SJSA1 (cell line): ENCODE data around the gene COL4A2. TPM values are rescaled to one million over a fixed set of nuclear protein-coding genes. Genes with fewer than 3 reads are reported as not detected.

Source experiments
- DNase-seq, 2 experiments: peaks; one replicate each; pipeline ENCODE4 v3.0.0-alpha.2; 2015 to 2020; ENCODE audit warnings: low spot score in 2 of 2, low read depth in 1 of 2
- H3K27ac ChIP-seq: fragments of 250-450 bp; sonication (Bioruptor Pico); 2 replicates; pipeline ENCODE4 v1.5.1; 2020; ENCODE audit warnings: mild to moderate bottlenecking, moderate library complexity
- H3K27me3 ChIP-seq: fragments of 250-450 bp; sonication (Bioruptor Pico); replicated peaks from 2 replicates; pipeline ENCODE4 v1.5.1; 2020; ENCODE audit warnings: mild to moderate bottlenecking, moderate library complexity
- H3K36me3 ChIP-seq: fragments of 250-450 bp; sonication (Bioruptor Pico); 2 replicates; pipeline ENCODE4 v1.5.1; 2020; ENCODE audit warnings: mild to moderate bottlenecking
- H3K4me1 ChIP-seq: fragments of 250-450 bp; sonication (Bioruptor Pico); replicated peaks from 2 replicates; pipeline ENCODE4 v1.6.1; 2021; ENCODE audit warnings: mild to moderate bottlenecking
- H3K4me3 ChIP-seq: fragments of 250-450 bp; sonication (Bioruptor Pico); 2 replicates; pipeline ENCODE4 v1.5.1; 2020; ENCODE audit warnings: mild to moderate bottlenecking
- H3K9me3 ChIP-seq: fragments of 250-450 bp; sonication (Bioruptor Pico); replicated peaks from 2 replicates; pipeline ENCODE4 v1.5.1; 2020; ENCODE audit warnings: mild to moderate bottlenecking
- total RNA-seq: library from RNA; depleted of rRNA; stranded (reverse); fragments of >200 nt; shearing (Covaris generic); gene quantifications from 2 replicates; pipeline ENCODE4 v1.2.3, GENCODE V29; 2014

The COL4A2 gene
- total RNA-seq, 1 experiment from 2014 or later: 741 TPM

- Histone ChIP-seq H3K27ac (no peak overlapping the region), H3K9me3 (no peaks in the 10 kb centered on the region), H3K27me3 (no peaks in the 10 kb centered on the region), H3K4me3 (no peak overlapping the region), H3K36me3 (peaks cover 5% of the 10 kb centered on the region; the same call in 1 of the 2 replicates), H3K4me1 (peaks cover 16% of the 10 kb centered on the region)
- DNase-seq: peak in 1 of 2 experiments; percentile 40
These were observed 28.2 kb upstream of the COL4A2 start for GRCh38 chr13:110278859-110279258.

GRCh38 chr13:110279684-110280083 is 27.4 kb upstream of the COL4A2 start:
- no peaks in the 10 kb centered on the region for H3K27me3 ChIP-seq
- peak in 1 of 2 experiments; percentile 36 for DNase-seq
- H3K36me3 ChIP-seq: peaks cover 5% of the 10 kb centered on the region; the same call in 1 of the 2 replicates
- no peaks in the 10 kb centered on the region for H3K9me3 ChIP-seq
- peaks cover 24% of the 10 kb centered on the region for H3K4me1 ChIP-seq
- H3K4me3 ChIP-seq: no peak overlapping the region
- H3K27ac ChIP-seq: no peak overlapping the region

- Histone ChIP-seq H3K36me3 (peaks cover 9% of the 10 kb centered on the region), H3K27ac (no peak overlapping the region), H3K9me3 (no peaks in the 10 kb centered on the region), H3K4me1 (peaks cover 31% of the 10 kb centered on the region), H3K27me3 (no peaks in the 10 kb centered on the region), H3K4me3 (no peak overlapping the region)
- peak in 1 of 2 experiments; percentile 29 for DNase-seq
These were observed 26.8 kb upstream of the COL4A2 start for GRCh38 chr13:110280231-110280813.

GRCh38 chr13:110280985-110281688 is 25.9 kb upstream of the COL4A2 start:
- Histone ChIP-seq H3K27ac (no peak overlapping the region), H3K27me3 (no peaks in the 10 kb centered on the region), H3K36me3 (peaks cover 11% of the 10 kb centered on the region), H3K4me1 (peaks cover 39% of the 10 kb centered on the region), H3K4me3 (no peak overlapping the region), H3K9me3 (no peaks in the 10 kb centered on the region)
- DNase-seq: peak in 1 of 2 experiments; percentile 28

GRCh38 chr13:110281736-110282135 is 25.3 kb upstream of the COL4A2 start:
- Histone ChIP-seq H3K9me3 (no peaks in the 10 kb centered on the region), H3K4me1 (peaks cover 45% of the 10 kb centered on the region), H3K27ac (no peak overlapping the region), H3K27me3 (no peaks in the 10 kb centered on the region), H3K4me3 (no peak overlapping the region), H3K36me3 (peaks cover 11% of the 10 kb centered on the region)
- peak in 1 of 2 experiments; percentile 30 for DNase-seq

- H3K27ac ChIP-seq: no peak overlapping the region
- no peak overlapping the region for H3K4me3 ChIP-seq
- H3K36me3 ChIP-seq: peaks cover 11% of the 10 kb centered on the region
- peaks cover 46% of the 10 kb centered on the region for H3K4me1 ChIP-seq
- DNase-seq: peak in 1 of 2 experiments; percentile 34
- H3K9me3 ChIP-seq: no peaks in the 10 kb centered on the region
- no peaks in the 10 kb centered on the region for H3K27me3 ChIP-seq
These were observed 24.7 kb upstream of the COL4A2 start for GRCh38 chr13:110282316-110282841.

GRCh38 chr13:110283736-110284517 is 23.2 kb upstream of the COL4A2 start:
- no peak overlapping the region for H3K27ac ChIP-seq
- no peaks in the 10 kb centered on the region for H3K27me3 ChIP-seq
- no peak overlapping the region for H3K4me3 ChIP-seq
- peak in 1 of 2 experiments; percentile 47 for DNase-seq
- H3K36me3 ChIP-seq: peaks cover 15% of the 10 kb centered on the region
- no peaks in the 10 kb centered on the region for H3K9me3 ChIP-seq
- H3K4me1 ChIP-seq: peaks cover 45% of the 10 kb centered on the region

- peak in 1 of 2 experiments; percentile 36 for DNase-seq
- Histone ChIP-seq H3K36me3 (peaks cover 19% of the 10 kb centered on the region), H3K9me3 (no peaks in the 10 kb centered on the region), H3K27ac (no peak overlapping the region), H3K27me3 (no peaks in the 10 kb centered on the region), H3K4me3 (no peak overlapping the region), H3K4me1 (peaks cover 45% of the 10 kb centered on the region)
These were observed 22.2 kb upstream of the COL4A2 start for GRCh38 chr13:110284779-110285484.

- H3K4me1 ChIP-seq: peaks cover 45% of the 10 kb centered on the region
- no peaks in the 10 kb centered on the region for H3K9me3 ChIP-seq
- H3K4me3 ChIP-seq: no peak overlapping the region
- peaks cover 19% of the 10 kb centered on the region for H3K36me3 ChIP-seq
- no peaks in the 10 kb centered on the region for H3K27me3 ChIP-seq
- peak overlapping the region; percentile 58 for H3K27ac ChIP-seq
- DNase-seq: peak in 1 of 2 experiments; percentile 48
These were observed 20.9 kb upstream of the COL4A2 start for GRCh38 chr13:110285991-110286832.

- Histone ChIP-seq H3K27me3 (no peaks in the 10 kb centered on the region), H3K36me3 (peaks cover 19% of the 10 kb centered on the region), H3K4me3 (no peak overlapping the region), H3K4me1 (peaks cover 45% of the 10 kb centered on the region), H3K27ac (peak overlapping the region; percentile 58), H3K9me3 (no peaks in the 10 kb centered on the region)
- DNase-seq: peak; percentile 97 to 98
These were observed 20.0 kb upstream of the COL4A2 start for GRCh38 chr13:110286833-110287819.

GRCh38 chr13:110289174-110289573 is 17.9 kb upstream of the COL4A2 start:
- H3K36me3 ChIP-seq: peaks cover 19% of the 10 kb centered on the region
- H3K4me3 ChIP-seq: no peak overlapping the region
- peak in 1 of 2 experiments; percentile 44 for DNase-seq
- no peaks in the 10 kb centered on the region for H3K27me3 ChIP-seq
- peaks cover 36% of the 10 kb centered on the region for H3K4me1 ChIP-seq
- no peak overlapping the region for H3K27ac ChIP-seq
- no peaks in the 10 kb centered on the region for H3K9me3 ChIP-seq

GRCh38 chr13:110289661-110290060 is 17.4 kb upstream of the COL4A2 start:
- peaks cover 31% of the 10 kb centered on the region for H3K4me1 ChIP-seq
- no peak overlapping the region for H3K27ac ChIP-seq
- H3K9me3 ChIP-seq: no peaks in the 10 kb centered on the region
- no peak overlapping the region for H3K4me3 ChIP-seq
- DNase-seq: peak in 1 of 2 experiments; percentile 46
- no peaks in the 10 kb centered on the region for H3K27me3 ChIP-seq
- H3K36me3 ChIP-seq: peaks cover 19% of the 10 kb centered on the region
